ENCODE measurements around the gene HMCN2.

Gene HMCN2

DNA sequence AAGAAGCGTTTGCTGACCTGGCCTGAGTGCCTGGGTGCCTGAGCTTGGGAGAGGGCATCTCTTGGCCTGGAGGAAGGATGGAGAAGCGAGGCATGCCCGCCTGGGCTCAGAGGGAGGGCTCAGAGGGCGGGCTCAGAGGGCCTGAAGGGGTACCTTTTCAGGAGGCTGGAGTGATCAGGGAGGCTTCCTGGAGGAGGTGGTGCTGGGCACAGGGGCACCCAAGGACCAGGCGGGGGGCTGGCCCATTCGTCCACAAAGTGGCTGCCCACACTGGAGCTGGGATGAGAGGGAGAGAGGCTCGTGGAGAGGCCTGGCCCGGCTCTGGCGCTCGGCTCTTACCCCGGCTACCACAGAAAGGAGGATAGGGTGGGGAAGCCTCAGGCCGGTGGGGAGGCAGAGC lies 212.0 kb downstream of the HMCN2 start:
- no peaks in the 10 kb centered on the region for H3K9me3 ChIP-seq (ENCODE audit: control insufficient read depth in 2 of 2, low read length in 2 of 2)
- peaks cover 0 to 8% of the 10 kb centered on the region in 2 donors for H3K36me3 ChIP-seq (ENCODE audit: control insufficient read depth in 2 of 2, insufficient read depth in 2 of 2, low read length in 2 of 2)
- no peak overlapping the region for H3K27ac ChIP-seq (ENCODE audit: low read depth in 2 of 2, low read length in 2 of 2)
- H3K9ac ChIP-seq (ENCODE audit: low read depth in 1 of 2, low read length in 2 of 2), result no peak overlapping the region
- H3K4me1 ChIP-seq (ENCODE audit: control insufficient read depth in 2 of 2, insufficient read depth in 2 of 2, low read length in 2 of 2), result no peaks in the 10 kb centered on the region
- no peaks in the 10 kb centered on the region for H3K27me3 ChIP-seq (ENCODE audit: control insufficient read depth in 2 of 2, insufficient read depth in 2 of 2, low read length in 2 of 2)
- no peak overlapping the region for H3K4me3 ChIP-seq (ENCODE audit: low read length in 2 of 2)

DNA sequence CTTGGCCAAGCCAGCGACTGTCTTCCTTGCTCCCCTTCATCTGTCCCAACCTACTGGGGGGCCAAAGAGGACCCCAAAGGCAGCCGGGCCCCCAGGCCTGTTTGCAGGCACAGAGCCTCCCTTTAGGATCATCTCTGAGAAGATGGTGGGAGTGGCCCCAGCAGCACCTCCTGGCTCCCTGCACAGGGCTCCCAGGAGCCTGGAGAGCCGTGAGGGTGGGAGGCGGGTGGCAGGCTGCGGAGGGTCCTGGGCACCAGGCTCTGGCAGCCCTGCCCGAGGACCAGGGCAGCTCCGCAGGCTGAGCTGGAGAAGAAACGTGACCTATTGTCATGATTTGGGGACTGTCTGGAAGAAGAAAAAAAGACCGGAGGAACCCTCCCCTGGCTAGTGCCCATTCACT lies 212.6 kb downstream of the HMCN2 start:
- peaks cover 0 to 8% of the 10 kb centered on the region in 2 donors for H3K36me3 ChIP-seq (ENCODE audit: control insufficient read depth in 2 of 2, insufficient read depth in 2 of 2, low read length in 2 of 2)
- H3K27ac ChIP-seq (ENCODE audit: low read depth in 2 of 2, low read length in 2 of 2), result no peak overlapping the region
- no peaks in the 10 kb centered on the region for H3K4me1 ChIP-seq (ENCODE audit: control insufficient read depth in 2 of 2, insufficient read depth in 2 of 2, low read length in 2 of 2)
- no peaks in the 10 kb centered on the region for H3K27me3 ChIP-seq (ENCODE audit: control insufficient read depth in 2 of 2, insufficient read depth in 2 of 2, low read length in 2 of 2)
- no peaks in the 10 kb centered on the region for H3K9me3 ChIP-seq (ENCODE audit: control insufficient read depth in 2 of 2, low read length in 2 of 2)
- H3K9ac ChIP-seq (ENCODE audit: low read depth in 1 of 2, low read length in 2 of 2), result no peak overlapping the region
- H3K4me3 ChIP-seq (ENCODE audit: low read length in 2 of 2), result no peak overlapping the region

DNA sequence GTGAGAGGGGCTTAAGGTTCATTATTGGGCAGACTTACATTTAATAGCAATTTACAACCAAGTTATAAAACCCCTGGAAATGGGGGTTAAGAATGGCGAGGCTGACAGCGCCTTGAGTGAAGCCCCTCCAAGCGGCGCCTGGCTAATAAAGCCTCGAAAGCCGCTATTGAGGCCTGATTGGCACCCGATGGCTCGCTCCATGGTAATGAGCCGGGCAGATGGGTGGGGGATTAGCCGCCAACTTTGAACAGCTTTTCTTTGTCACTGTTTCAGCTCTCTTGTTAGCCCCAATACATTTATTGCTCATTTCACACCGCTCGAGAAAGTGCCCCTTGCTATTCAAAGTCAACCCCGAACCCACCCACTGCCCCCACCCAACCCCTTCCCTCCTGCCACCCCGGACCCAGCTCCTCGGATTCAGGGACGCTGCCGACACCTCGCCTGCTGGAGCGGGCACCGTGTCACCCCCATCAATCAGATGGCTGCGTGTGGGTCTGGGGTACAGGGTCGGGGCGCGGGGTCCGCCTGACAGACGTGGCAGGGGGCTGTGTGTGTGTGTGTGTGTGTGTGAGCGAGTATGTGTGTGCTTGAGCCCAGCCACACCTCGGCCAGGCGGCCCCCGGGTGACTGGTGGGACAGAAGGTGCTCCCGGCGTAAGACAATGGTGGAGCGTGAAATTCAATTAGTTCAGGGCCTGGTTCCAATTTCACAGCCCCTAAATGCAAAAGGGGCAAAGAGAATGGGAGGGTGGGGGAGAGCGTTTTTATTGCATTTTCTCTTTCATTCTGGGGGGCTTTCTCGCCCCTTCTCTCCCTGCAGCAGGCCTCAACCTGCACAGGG lies 213.4 kb downstream of the HMCN2 start:
- no peaks in the 10 kb centered on the region for H3K4me1 ChIP-seq (ENCODE audit: control insufficient read depth in 2 of 2, insufficient read depth in 2 of 2, low read length in 2 of 2)
- H3K27me3 ChIP-seq (ENCODE audit: control insufficient read depth in 2 of 2, insufficient read depth in 2 of 2, low read length in 2 of 2), result no peaks in the 10 kb centered on the region
- H3K9me3 ChIP-seq (ENCODE audit: control insufficient read depth in 2 of 2, low read length in 2 of 2), result no peaks in the 10 kb centered on the region
- peaks cover 0 to 8% of the 10 kb centered on the region in 2 donors for H3K36me3 ChIP-seq (ENCODE audit: control insufficient read depth in 2 of 2, insufficient read depth in 2 of 2, low read length in 2 of 2)
- H3K9ac ChIP-seq (ENCODE audit: low read depth in 1 of 2, low read length in 2 of 2), result no peak overlapping the region
- no peak overlapping the region for H3K4me3 ChIP-seq (ENCODE audit: low read length in 2 of 2)
- H3K27ac ChIP-seq (ENCODE audit: low read depth in 2 of 2, low read length in 2 of 2), result no peak overlapping the region

DNA sequence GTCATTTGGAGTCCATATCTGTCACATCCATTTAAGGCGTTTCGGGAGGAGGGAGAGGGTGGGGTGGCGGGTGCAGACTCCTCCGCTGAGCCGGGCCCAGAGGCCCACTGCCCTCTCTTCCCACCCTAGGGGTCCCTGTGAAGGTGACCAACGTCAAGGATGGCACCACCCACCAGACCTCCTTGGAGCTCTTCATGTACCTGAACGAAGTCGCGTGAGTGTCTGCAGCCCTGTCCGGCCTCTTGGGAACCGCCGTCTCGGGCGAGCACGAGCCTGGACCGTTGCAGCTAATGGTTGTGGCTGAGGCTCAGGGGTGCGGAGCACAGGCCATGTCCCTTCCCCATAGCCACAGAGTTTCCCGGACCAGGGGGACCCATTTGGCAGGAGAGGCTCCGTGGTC lies 214.0 kb downstream of the HMCN2 start:
- no peaks in the 10 kb centered on the region for H3K9me3 ChIP-seq (ENCODE audit: control insufficient read depth in 2 of 2, low read length in 2 of 2)
- no peak overlapping the region for H3K27ac ChIP-seq (ENCODE audit: low read depth in 2 of 2, low read length in 2 of 2)
- H3K4me1 ChIP-seq (ENCODE audit: control insufficient read depth in 2 of 2, insufficient read depth in 2 of 2, low read length in 2 of 2), result no peaks in the 10 kb centered on the region
- no peak overlapping the region for H3K9ac ChIP-seq (ENCODE audit: low read depth in 1 of 2, low read length in 2 of 2)
- no peaks in the 10 kb centered on the region for H3K27me3 ChIP-seq (ENCODE audit: control insufficient read depth in 2 of 2, insufficient read depth in 2 of 2, low read length in 2 of 2)
- peaks cover 0 to 8% of the 10 kb centered on the region in 2 donors for H3K36me3 ChIP-seq (ENCODE audit: control insufficient read depth in 2 of 2, insufficient read depth in 2 of 2, low read length in 2 of 2)
- no peak overlapping the region for H3K4me3 ChIP-seq (ENCODE audit: low read length in 2 of 2)

DNA sequence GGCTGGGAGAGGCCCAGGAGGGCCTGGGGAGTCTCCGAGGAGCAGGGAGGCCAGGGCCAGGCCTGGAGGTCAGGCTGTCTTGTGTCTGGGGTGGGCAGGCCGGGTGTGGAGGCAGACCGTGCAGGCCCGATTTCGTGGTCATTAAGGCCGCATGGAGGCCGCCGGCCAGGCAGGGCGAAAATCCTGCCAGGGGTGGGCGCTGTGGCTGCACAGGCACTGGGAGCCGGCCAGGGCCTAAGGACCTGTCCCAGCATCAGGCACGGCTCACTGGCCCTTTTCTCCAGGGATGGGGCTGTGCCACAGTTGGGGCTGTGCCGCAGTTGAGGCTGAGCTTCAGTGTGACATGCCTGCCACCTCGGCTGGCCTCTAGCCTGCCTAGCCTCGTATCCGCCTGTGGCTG lies 215.1 kb downstream of the HMCN2 start:
- H3K4me3 ChIP-seq (ENCODE audit: low read length in 2 of 2), result no peak overlapping the region
- peaks cover 0 to 8% of the 10 kb centered on the region in 2 donors for H3K36me3 ChIP-seq (ENCODE audit: control insufficient read depth in 2 of 2, insufficient read depth in 2 of 2, low read length in 2 of 2)
- no peaks in the 10 kb centered on the region for H3K4me1 ChIP-seq (ENCODE audit: control insufficient read depth in 2 of 2, insufficient read depth in 2 of 2, low read length in 2 of 2)
- H3K27ac ChIP-seq (ENCODE audit: low read depth in 2 of 2, low read length in 2 of 2), result no peak overlapping the region
- H3K9me3 ChIP-seq (ENCODE audit: control insufficient read depth in 2 of 2, low read length in 2 of 2), result no peaks in the 10 kb centered on the region
- H3K9ac ChIP-seq (ENCODE audit: low read depth in 1 of 2, low read length in 2 of 2), result no peak overlapping the region
- no peaks in the 10 kb centered on the region for H3K27me3 ChIP-seq (ENCODE audit: control insufficient read depth in 2 of 2, insufficient read depth in 2 of 2, low read length in 2 of 2)

DNA sequence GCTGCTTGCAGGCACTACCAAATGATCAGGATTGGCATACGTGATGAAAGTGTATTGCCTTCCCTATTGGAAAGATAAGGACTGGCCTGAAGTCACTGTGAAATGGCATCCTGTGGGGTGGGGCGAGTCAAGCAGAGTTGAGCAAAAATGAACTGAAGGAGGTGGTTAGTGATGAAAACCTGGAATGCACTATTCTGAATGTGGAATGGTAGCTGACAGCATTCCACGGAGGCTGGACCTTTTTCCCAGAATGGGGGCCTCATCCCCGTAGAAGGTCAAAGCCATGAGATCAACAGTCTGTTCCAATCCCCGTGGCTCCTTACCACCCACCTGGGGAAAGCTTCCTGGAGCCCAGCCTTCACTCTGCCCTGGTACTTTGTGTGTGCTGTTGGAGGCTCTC lies 216.9 kb downstream of the HMCN2 start:
- Histone ChIP-seq H3K9ac (ENCODE audit: low read depth in 1 of 2, low read length in 2 of 2) (no peak overlapping the region), H3K9me3 (ENCODE audit: control insufficient read depth in 2 of 2, low read length in 2 of 2) (no peaks in the 10 kb centered on the region), H3K27me3 (ENCODE audit: control insufficient read depth in 2 of 2, insufficient read depth in 2 of 2, low read length in 2 of 2) (no peaks in the 10 kb centered on the region), H3K27ac (ENCODE audit: low read depth in 2 of 2, low read length in 2 of 2) (no peak overlapping the region), H3K4me3 (ENCODE audit: low read length in 2 of 2) (no peak overlapping the region), H3K36me3 (ENCODE audit: control insufficient read depth in 2 of 2, insufficient read depth in 2 of 2, low read length in 2 of 2) (peaks cover 0 to 5% of the 10 kb centered on the region in 2 donors), H3K4me1 (ENCODE audit: control insufficient read depth in 2 of 2, insufficient read depth in 2 of 2, low read length in 2 of 2) (no peaks in the 10 kb centered on the region)

DNA sequence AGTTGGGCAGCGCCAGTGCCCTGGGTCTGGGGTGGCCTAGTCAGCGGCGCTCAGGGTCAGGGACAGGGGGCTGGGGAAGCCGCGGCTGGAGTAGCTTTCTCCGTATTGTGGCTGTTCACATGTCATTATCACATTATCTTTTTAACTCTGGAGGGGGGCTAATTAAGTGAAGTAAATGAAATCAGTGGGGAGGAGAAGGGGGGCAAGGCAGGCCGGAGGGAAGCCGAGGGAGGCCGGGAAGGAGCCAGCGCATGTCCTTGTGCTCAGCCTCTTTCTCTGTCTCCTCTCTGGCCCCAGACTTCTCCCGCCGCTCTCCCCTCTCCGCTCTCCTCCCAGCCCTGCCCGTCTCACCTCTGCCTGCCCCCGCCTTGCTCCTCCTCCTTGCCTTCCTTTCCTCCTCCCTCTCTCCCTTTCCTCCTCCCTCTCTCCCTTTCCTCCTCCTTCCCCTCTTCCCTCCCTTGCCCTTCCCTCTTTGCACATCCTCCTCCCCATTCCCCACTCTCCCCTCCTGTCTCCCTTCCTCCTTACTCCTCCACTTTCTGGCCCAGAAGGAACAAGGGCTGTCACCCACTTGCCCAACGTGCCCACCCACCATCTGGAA lies 217.9 kb downstream of the HMCN2 start:
- no peak overlapping the region for H3K9ac ChIP-seq (ENCODE audit: low read depth in 1 of 2, low read length in 2 of 2)
- H3K27me3 ChIP-seq (ENCODE audit: control insufficient read depth in 2 of 2, insufficient read depth in 2 of 2, low read length in 2 of 2), result no peaks in the 10 kb centered on the region
- H3K4me1 ChIP-seq (ENCODE audit: control insufficient read depth in 2 of 2, insufficient read depth in 2 of 2, low read length in 2 of 2), result no peaks in the 10 kb centered on the region
- no peak overlapping the region for H3K4me3 ChIP-seq (ENCODE audit: low read length in 2 of 2)
- peaks cover 0 to 5% of the 10 kb centered on the region in 2 donors for H3K36me3 ChIP-seq (ENCODE audit: control insufficient read depth in 2 of 2, insufficient read depth in 2 of 2, low read length in 2 of 2)
- H3K9me3 ChIP-seq (ENCODE audit: control insufficient read depth in 2 of 2, low read length in 2 of 2), result no peaks in the 10 kb centered on the region
- H3K27ac ChIP-seq (ENCODE audit: low read depth in 2 of 2, low read length in 2 of 2), result no peak overlapping the region

Measured in mucosa of rectum (tissue), 2 donors.